ENCODE measurements around the gene NAALADL1. TPM values are rescaled to one million over a fixed set of nuclear protein-coding genes. Genes with fewer than 3 reads are reported as not detected.

NAALADL1 gene
- total and polyA plus RNA-seq, 7 donors: 0.98 to 4.8 (median 1.6) TPM

DNA sequence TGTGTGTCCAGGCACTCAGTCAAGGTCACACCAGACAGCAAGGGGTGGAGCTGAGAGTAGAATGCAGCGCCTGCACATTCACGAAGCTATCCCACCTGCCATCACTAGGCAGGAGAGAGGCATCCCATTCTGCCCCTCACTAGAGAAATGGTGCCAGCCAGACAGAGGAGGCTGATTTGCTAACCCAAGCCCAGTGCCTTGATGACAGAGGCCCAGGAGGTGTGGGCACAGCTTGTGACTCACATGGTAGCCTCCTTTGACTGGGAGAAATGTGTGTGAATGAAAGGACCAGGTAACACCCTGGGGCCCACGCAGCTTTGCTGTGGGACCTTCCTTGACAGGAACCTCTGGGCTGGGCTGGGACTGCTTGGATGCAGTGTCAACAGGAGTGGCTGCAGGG, 5.2 kb upstream of the NAALADL1 start:
- H3K36me3 ChIP-seq (ENCODE audit: insufficient read depth in 1 of 2, low read depth in 1 of 2): no peaks in the 10 kb centered on the region
- no peak for TF ChIP-seq CTCF (IDR thresholded peaks at IDR 0.05)
- no peaks in the 10 kb centered on the region for H3K9me3 ChIP-seq
- H3K4me3 ChIP-seq: no peak overlapping the region
- H3K27me3 ChIP-seq (ENCODE audit: insufficient read depth in 3 of 3, low read length in 2 of 3): no peaks in the 10 kb centered on the region
- intact Hi-C loops (cut with DNase I): no loop called here
- H3K27ac ChIP-seq: no peak overlapping the region
- H3K4me1 ChIP-seq: no peaks in the 10 kb centered on the region
- no peak for DNase-seq
- ATAC-seq: no peak
- WGBS, 3 donors: 57 to 85% (median 64%) methylated on average over 3 of the region's 3 CpGs

DNA sequence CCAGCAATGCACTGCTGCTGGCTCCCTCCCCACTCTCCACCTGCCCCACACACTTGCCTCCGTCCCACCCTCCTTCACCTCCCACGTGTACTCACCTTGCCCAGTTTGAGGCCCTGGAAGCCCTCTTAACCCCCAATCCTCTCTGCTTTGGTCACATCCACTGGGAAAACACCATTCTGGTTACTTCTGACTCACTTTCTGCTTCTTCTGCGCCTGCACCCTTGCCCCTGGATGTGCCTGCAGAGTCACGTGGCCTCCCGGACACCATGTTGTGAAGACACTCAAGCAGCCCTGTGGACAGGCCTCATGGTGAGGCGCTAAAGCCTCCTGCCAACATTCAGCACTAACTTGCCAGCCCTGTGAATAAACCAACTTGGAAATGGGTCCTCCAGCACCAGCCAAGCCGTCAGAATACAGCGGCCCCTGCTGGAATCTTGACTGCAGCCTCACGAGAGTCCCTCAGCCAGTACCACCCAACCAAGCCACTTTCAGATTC, 2.6 kb upstream of the NAALADL1 start:
- ATAC-seq: no peak
- no peaks in the 10 kb centered on the region for H3K9me3 ChIP-seq
- no peak overlapping the region for H3K4me3 ChIP-seq
- TF ChIP-seq CTCF (IDR thresholded peaks at IDR 0.05): no peak
- no peaks in the 10 kb centered on the region for H3K27me3 ChIP-seq (ENCODE audit: insufficient read depth in 3 of 3, low read length in 2 of 3)
- H3K27ac ChIP-seq: no peak overlapping the region
- no peaks in the 10 kb centered on the region for H3K36me3 ChIP-seq (ENCODE audit: insufficient read depth in 1 of 2, low read depth in 1 of 2)
- intact Hi-C loops (cut with DNase I): no loop called here
- WGBS, 3 donors: 59 to 63% (median 59%) methylated on average over 9 of the region's 9 CpGs
- H3K4me1 ChIP-seq: no peaks in the 10 kb centered on the region
- DNase-seq: no peak

- DNase-seq: no peak
- no peak for TF ChIP-seq CTCF (IDR thresholded peaks at IDR 0.05)
- no peak overlapping the region for H3K27ac ChIP-seq
- H3K36me3 ChIP-seq (ENCODE audit: insufficient read depth in 1 of 2, low read depth in 1 of 2): no peaks in the 10 kb centered on the region
- H3K4me1 ChIP-seq: no peaks in the 10 kb centered on the region
- H3K9me3 ChIP-seq: no peaks in the 10 kb centered on the region
- no peaks in the 10 kb centered on the region for H3K27me3 ChIP-seq (ENCODE audit: insufficient read depth in 3 of 3, low read length in 2 of 3)
- WGBS, 3 donors: 50 to 52% (median 51%) methylated on average over 9 to 10 of the region's 10 CpGs
- H3K4me3 ChIP-seq: no peak overlapping the region
- ATAC-seq: no peak
- intact Hi-C loops (cut with DNase I): no loop called here
These were observed 1.8 kb upstream of the NAALADL1 start for GRCh38 chr11:65059959-65060824.

DNA sequence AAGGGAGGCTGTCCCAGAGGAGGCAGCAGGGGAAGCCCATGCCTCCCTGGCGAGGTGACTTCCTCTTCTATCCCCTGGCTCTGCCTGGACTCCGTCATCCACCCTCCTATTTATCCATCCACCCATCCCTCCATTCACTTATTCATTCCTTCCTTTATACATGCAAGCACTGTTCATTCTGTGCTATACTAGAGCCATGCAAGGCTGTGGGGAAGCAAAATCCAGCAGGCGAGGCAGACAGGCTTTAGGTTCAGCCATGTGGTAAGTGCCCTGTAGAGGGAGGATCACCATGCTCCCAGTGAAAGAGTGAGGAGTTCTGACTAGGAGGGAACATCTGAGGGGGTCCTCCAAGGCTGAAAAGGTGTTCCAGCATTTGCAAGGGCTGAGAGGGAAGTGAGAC, 1.2 kb upstream of the NAALADL1 start:
- no peak for TF ChIP-seq CTCF (IDR thresholded peaks at IDR 0.05)
- no peak for DNase-seq
- 52 to 61% (median 54%) methylated on average over 3 of the region's 3 CpGs for WGBS, 3 donors
- intact Hi-C loops (cut with DNase I): no loop called here
- no peak for ATAC-seq
- Histone ChIP-seq H3K4me1 (no peaks in the 10 kb centered on the region), H3K27ac (no peak overlapping the region), H3K9me3 (no peaks in the 10 kb centered on the region), H3K4me3 (no peak overlapping the region), H3K27me3 (ENCODE audit: insufficient read depth in 3 of 3, low read length in 2 of 3) (no peaks in the 10 kb centered on the region), H3K36me3 (ENCODE audit: insufficient read depth in 1 of 2, low read depth in 1 of 2) (no peaks in the 10 kb centered on the region)
